ENCODE data around the gene GALNT2.

Gene GALNT2

DNA sequence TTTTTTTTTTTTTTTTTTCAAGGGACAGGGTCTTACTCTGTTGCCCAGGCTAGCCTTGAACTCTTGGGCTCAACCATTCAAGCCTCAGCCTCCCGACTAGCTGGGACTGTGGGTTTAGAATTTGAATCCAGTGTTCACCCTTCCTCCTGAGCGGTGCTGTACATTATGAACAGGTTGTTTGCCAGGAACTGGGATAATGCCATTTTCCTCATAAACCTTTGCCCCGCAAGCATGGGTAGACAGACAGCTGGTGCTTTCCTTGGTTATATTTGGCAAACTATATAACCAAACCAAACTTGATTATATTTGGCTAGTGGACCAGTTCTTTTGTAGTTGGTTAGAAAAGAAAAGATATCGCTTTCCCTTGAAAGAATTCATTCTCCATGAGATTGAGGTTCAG, 54.9 kb downstream of the GALNT2 start:
- H3K27me3 ChIP-seq (ENCODE audit: control insufficient read depth, insufficient read depth, low read length) = no peaks in the 10 kb centered on the region
- no peak overlapping the region for H3K9ac ChIP-seq (ENCODE audit: low read depth, low read length)
- no peaks in the 10 kb centered on the region for H3K9me3 ChIP-seq (replicated peaks; ENCODE audit: low read length)
- no peak overlapping the region for H3K4me2 ChIP-seq (ENCODE audit: low read length)
- no peak overlapping the region for H3K4me3 ChIP-seq (ENCODE audit: low read length)
- H3K4me1 ChIP-seq (ENCODE audit: control insufficient read depth, insufficient read depth, low read length) = peaks cover 13% of the 10 kb centered on the region
- H3K36me3 ChIP-seq (ENCODE audit: insufficient read depth, low read length) = peaks cover 10% of the 10 kb centered on the region

DNA sequence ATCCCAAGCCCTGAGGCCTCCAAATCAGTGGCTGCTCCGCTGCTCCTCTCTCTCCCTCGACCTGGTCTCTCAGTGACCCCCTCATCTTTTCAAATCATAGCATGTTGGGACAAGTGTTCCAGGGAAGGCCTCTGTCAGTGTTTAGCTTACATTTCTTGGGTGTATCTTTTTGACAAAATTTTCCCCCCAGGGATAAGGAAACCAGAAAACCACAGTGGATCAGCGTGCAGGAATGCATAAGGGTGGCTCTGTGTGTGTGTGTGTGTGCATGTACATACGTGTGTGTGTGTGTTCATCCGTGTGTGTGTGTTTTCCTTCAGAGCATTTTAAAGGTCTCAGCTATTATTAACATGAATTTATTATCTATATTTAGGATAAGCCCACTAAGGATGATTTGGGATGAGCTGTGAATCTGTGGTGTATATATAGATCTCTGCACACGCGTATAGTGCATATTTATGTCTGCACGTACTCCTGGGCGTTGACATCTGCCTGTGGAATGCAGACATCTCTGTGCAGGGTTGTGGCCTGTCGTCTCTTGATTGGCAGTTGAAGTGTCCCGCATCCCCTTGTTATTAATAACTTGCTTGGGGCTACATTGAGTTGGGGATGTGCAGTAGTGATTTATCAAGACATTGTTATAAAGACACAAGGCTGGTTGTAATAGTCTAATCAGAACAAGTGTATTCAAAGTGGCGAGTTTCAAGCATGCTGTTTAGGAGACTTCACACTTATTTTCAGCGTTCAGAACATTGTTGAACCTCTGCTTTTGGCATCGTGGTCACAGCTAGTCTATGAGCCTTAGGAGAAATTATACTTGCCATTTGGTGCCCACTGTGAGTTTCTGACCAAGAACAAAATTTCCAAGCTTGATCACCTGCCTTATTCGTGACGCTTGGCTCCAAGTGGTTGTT, 55.6 kb downstream of the GALNT2 start:
- H3K9ac ChIP-seq (ENCODE audit: low read depth, low read length) = no peak overlapping the region
- H3K4me3 ChIP-seq (ENCODE audit: low read length) = no peak overlapping the region
- H3K9me3 ChIP-seq (replicated peaks; ENCODE audit: low read length) = no peaks in the 10 kb centered on the region
- H3K4me1 ChIP-seq (ENCODE audit: control insufficient read depth, insufficient read depth, low read length) = peaks cover 13% of the 10 kb centered on the region
- peaks cover 10% of the 10 kb centered on the region for H3K36me3 ChIP-seq (ENCODE audit: insufficient read depth, low read length)
- H3K4me2 ChIP-seq (ENCODE audit: low read length) = no peak overlapping the region
- H3K27me3 ChIP-seq (ENCODE audit: control insufficient read depth, insufficient read depth, low read length) = no peaks in the 10 kb centered on the region

DNA sequence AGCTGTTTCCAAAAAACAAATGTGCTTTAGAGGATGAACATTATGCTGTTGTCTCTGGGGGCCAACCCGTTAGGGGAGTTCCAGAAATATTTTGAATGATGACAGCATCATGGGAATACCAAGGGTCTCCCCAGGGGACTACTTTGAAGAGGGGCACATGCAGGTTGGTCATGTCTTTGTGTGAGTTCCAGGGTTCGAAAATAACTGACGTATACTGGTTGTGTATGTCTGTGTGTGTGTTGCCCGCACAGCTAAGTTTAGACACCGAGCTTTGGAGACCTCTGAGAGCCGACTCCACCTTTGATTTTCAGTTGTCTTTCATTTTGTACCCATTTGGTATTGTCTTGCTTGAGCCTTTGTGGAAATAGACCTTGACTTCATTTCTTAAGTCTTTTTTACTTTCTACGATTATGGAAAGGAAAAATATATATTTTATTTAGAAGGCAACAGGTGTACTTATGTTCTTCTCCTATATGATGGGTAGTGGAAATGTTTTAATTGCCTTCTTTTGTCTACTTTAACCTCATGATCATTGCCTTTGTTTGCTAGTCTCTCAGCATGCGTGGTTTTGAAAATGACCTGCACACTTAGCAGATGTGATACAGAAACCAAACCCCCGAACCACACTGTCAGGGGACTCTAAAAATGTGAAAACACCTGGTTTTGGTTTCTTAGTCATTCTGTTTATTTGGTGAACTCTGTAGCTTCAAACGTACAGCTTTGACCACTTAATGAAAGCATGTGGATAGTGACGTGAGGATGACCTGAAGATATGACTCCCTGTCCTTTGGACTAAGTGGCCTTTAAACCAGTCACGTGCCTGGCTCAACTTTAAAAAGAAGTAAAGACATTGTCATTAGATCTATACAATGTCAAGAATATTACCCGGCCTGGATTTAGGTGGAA, 56.5 kb downstream of the GALNT2 start:
- Histone ChIP-seq H3K4me2 (ENCODE audit: low read length) (no peak overlapping the region), H3K36me3 (ENCODE audit: insufficient read depth, low read length) (peaks cover 10% of the 10 kb centered on the region), H3K9ac (ENCODE audit: low read depth, low read length) (no peak overlapping the region), H3K4me3 (ENCODE audit: low read length) (no peak overlapping the region), H3K9me3 (replicated peaks; ENCODE audit: low read length) (no peaks in the 10 kb centered on the region), H3K27me3 (ENCODE audit: control insufficient read depth, insufficient read depth, low read length) (no peaks in the 10 kb centered on the region), H3K4me1 (ENCODE audit: control insufficient read depth, insufficient read depth, low read length) (peaks cover 13% of the 10 kb centered on the region)

DNA sequence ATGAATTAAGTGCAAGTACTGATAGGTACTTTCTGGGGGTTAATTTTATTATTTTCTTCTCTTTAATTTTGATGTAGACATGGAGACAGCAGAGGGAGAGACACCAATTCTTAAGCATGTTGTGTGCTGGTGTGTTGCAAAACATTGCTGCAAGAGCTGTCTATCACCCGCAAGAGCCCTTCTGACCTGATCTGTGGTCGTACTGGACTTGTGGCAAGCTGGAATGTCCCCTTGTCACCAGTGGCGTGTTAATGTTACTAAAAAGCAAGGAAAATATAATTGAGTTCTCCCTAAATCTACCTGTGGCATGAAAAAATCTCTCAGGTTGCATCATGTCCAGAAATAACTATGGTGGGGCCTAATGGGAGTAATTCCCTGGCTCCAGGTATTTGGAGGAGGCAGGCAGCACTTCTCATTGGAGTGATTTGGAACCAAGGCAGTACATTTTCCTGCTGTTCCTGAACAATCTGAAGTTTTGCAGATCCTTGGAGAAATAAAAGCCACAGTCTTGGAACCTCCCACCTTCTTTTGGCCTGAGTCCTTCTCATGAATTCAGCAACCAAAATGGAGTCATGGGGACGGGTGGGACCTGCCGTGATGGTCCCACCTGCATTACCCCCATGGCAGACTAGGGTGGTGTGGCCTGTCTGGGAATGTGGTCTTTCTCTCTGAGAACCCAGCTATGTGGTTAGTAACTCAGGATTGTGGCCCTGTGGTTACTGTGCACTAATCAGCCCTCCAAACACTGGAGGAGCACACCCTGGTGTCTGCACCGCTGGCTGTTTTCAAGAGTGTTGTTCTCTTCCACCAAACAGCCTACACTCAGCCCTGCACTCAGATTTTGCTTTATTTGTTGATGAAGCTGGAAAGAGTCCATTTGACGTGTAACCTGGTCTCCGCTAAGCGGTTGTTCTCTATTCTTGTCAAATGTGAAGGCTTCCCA, 57.4 kb downstream of the GALNT2 start:
- Histone ChIP-seq H3K9ac (ENCODE audit: low read depth, low read length) (no peak overlapping the region), H3K36me3 (ENCODE audit: insufficient read depth, low read length) (peaks cover 10% of the 10 kb centered on the region), H3K4me3 (ENCODE audit: low read length) (no peak overlapping the region), H3K9me3 (replicated peaks; ENCODE audit: low read length) (no peaks in the 10 kb centered on the region), H3K4me1 (ENCODE audit: control insufficient read depth, insufficient read depth, low read length) (peaks cover 13% of the 10 kb centered on the region), H3K27me3 (ENCODE audit: control insufficient read depth, insufficient read depth, low read length) (no peaks in the 10 kb centered on the region), H3K4me2 (ENCODE audit: low read length) (no peak overlapping the region)

GRCh38 chr1:230125141-230125540, 58.1 kb downstream of the GALNT2 start:
- Histone ChIP-seq H3K4me1 (ENCODE audit: control insufficient read depth, insufficient read depth, low read length) (peaks cover 13% of the 10 kb centered on the region), H3K27me3 (ENCODE audit: control insufficient read depth, insufficient read depth, low read length) (no peaks in the 10 kb centered on the region), H3K9ac (ENCODE audit: low read depth, low read length) (no peak overlapping the region), H3K4me3 (ENCODE audit: low read length) (no peak overlapping the region), H3K9me3 (replicated peaks; ENCODE audit: low read length) (no peaks in the 10 kb centered on the region), H3K4me2 (ENCODE audit: low read length) (no peak overlapping the region), H3K36me3 (ENCODE audit: insufficient read depth, low read length) (peaks cover 10% of the 10 kb centered on the region)

DNA sequence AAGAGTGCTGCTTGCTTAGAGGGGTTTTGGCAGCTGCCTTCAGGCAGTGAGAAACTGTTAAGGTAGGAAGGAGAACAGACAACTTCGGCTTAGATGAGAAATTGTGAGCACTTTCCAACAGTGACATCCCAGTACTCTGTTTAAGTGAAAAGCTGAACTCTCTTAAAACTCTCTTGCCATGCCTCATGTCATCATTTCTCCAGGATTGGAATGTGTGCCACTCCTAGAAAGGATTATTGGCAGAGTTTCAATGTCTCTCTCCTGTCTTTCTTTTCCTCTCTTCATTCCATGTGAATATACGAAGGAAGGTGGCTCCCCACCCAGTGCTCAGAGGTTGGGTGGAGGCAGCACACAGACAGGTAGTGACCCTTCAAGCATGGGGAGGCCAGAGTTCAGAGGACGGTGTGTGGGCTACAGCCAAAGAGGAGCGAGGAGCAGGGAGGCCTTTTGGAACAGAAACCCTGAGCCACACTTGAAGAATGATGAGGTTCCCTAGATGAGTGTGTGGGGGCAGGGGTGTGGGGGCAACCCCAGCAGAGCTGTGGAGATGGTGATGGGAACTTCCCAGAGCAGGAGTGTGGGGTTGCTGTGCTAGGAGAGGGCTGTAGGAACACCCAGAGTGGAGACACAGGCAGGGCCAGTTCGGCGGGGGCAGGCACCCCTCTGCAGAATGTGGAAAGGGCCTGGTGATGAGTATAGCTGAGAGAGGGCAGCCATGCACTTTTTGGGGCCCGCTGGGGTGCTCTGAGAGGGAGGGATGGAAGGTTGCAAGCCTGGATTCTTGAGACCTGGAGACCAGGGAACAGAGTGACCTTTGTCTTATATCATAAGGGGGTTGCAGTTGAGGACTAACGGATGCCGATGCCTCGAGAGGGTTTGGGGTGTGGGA, 58.8 kb downstream of the GALNT2 start:
- no peak overlapping the region for H3K9ac ChIP-seq (ENCODE audit: low read depth, low read length)

DNA sequence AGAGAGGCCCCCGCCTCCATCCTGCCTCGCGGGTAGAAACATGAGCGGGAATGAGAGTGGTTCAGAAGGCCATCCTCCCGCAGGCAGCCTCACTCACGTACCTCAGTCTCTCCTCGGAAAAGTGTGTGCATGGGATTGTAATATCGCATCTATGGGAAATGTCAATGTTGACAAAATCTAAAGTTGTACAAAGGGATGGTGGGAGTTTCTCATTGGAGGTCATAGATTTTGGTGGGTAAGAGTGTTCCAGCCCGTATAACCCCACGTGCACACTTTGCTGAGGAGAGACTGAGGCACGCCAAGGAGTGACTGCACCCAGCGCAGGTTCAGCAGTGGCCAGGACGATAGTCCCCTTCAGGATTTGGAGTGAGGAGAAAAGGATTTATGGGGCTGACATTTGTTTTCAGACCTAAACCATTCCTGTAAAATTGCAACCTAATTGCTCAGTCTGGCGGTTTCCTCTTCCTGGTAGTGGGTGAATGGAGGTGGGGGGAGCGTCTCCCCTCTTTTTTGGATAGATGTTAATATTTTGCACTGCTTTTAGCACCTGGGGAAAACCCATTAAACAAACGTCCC, 59.6 kb downstream of the GALNT2 start:
- Histone ChIP-seq H3K9me3 (replicated peaks; ENCODE audit: low read length) (no peaks in the 10 kb centered on the region), H3K4me3 (ENCODE audit: low read length) (no peak overlapping the region), H3K4me1 (ENCODE audit: control insufficient read depth, insufficient read depth, low read length) (peaks cover 13% of the 10 kb centered on the region), H3K27me3 (ENCODE audit: control insufficient read depth, insufficient read depth, low read length) (no peaks in the 10 kb centered on the region), H3K9ac (ENCODE audit: low read depth, low read length) (no peak overlapping the region), H3K4me2 (ENCODE audit: low read length) (no peak overlapping the region), H3K36me3 (ENCODE audit: insufficient read depth, low read length) (no peaks in the 10 kb centered on the region)

More for the DNA sequence above, 58.8 kb downstream of the GALNT2 start:
- Histone ChIP-seq H3K9me3 (replicated peaks; ENCODE audit: low read length) (no peaks in the 10 kb centered on the region), H3K4me2 (ENCODE audit: low read length) (no peak overlapping the region), H3K4me3 (ENCODE audit: low read length) (no peak overlapping the region), H3K4me1 (ENCODE audit: control insufficient read depth, insufficient read depth, low read length) (peaks cover 13% of the 10 kb centered on the region), H3K27me3 (ENCODE audit: control insufficient read depth, insufficient read depth, low read length) (no peaks in the 10 kb centered on the region), H3K36me3 (ENCODE audit: insufficient read depth, low read length) (peaks cover 2% of the 10 kb centered on the region)

DNA sequence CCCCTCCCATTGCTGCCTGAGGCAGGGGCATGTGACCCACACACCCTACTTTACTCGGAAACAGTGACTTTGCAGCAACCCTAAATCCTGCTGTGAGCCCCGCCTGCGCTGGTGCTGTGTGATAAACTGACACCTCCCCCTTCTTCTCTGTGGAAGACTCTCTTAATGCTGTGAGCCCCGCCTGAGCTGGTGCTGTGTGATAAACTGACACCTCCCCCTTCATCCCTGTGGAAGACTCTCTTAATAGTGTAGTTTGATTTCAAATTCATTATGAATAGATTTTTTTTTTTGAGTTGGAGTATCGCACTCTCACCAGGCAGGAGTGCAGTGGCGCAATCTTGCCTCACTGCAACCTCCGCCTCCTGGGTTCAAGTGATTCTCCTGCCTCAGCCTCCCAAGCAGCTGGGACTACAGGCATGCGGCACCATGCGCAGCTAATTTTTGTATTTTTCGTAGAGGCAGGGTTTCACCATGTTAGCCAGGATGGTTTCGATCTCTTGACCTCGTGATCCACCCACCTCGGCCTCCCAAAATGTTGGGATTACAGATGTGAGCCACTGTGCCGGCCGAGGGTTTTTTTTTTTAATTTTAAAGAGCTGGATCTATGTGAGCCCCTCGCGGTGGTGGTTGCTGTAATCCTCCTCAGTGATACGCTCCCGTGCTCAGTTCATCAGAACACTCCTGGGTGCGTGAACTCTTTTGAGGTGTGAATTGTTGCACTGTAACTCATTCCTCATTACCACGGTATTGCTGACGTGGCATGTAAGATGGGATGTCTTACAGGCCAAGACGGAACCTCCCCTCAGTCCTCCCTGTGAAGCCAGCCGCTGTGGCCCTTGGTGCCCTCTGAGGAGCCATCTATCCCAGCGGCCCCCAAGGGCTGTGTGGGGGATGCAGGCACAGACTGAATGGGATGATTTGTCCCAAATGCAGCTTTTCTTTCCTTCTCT, 60.3 kb downstream of the GALNT2 start:
- Histone ChIP-seq H3K27me3 (ENCODE audit: control insufficient read depth, insufficient read depth, low read length) (no peaks in the 10 kb centered on the region), H3K4me2 (ENCODE audit: low read length) (no peak overlapping the region), H3K9me3 (replicated peaks; ENCODE audit: low read length) (no peaks in the 10 kb centered on the region), H3K9ac (ENCODE audit: low read depth, low read length) (no peak overlapping the region), H3K4me3 (ENCODE audit: low read length) (no peak overlapping the region), H3K4me1 (ENCODE audit: control insufficient read depth, insufficient read depth, low read length) (peaks cover 13% of the 10 kb centered on the region), H3K36me3 (ENCODE audit: insufficient read depth, low read length) (no peaks in the 10 kb centered on the region)

- H3K9me3 ChIP-seq (replicated peaks; ENCODE audit: low read length) = no peaks in the 10 kb centered on the region
- peaks cover 13% of the 10 kb centered on the region for H3K4me1 ChIP-seq (ENCODE audit: control insufficient read depth, insufficient read depth, low read length)
- no peak overlapping the region for H3K4me2 ChIP-seq (ENCODE audit: low read length)
- H3K36me3 ChIP-seq (ENCODE audit: insufficient read depth, low read length) = no peaks in the 10 kb centered on the region
- no peaks in the 10 kb centered on the region for H3K27me3 ChIP-seq (ENCODE audit: control insufficient read depth, insufficient read depth, low read length)
- no peak overlapping the region for H3K9ac ChIP-seq (ENCODE audit: low read depth, low read length)
- H3K4me3 ChIP-seq (ENCODE audit: low read length) = no peak overlapping the region
These were observed 61.7 kb downstream of the GALNT2 start for GRCh38 chr1:230128569-230129285.

All from skeletal muscle satellite cell (primary cell).